Astrocyte of the cerebellum (primary cell): Measurements from ENCODE around the gene CNDP1.

Source experiments
- DNase-seq: peaks from one replicate; pipeline ENCODE4 v3.0.0-alpha.2; 2011; ENCODE audit warnings: low read depth
- H3K4me3 ChIP-seq: 2 replicates; pipeline ENCODE4 v1.5.1; 2011; ENCODE audit warnings: mild to moderate bottlenecking, low read depth, low read length, moderate library complexity
- in situ Hi-C: cut with HindIII; loops from 2 replicates; pipeline ENCODE4 v1.10.0; 2017; ENCODE audit warnings: low sequenced_read_pairs
- TF ChIP-seq, protein P1 (sequence below): IDR thresholded peaks from 2 replicates; pipeline ENCODE4 v1.5.1; 2012; ENCODE audit warnings: low read length, low read depth, moderate library complexity, mild to moderate bottlenecking; ENCODE audit errors: missing control alignments

Gene CNDP1, protein sequence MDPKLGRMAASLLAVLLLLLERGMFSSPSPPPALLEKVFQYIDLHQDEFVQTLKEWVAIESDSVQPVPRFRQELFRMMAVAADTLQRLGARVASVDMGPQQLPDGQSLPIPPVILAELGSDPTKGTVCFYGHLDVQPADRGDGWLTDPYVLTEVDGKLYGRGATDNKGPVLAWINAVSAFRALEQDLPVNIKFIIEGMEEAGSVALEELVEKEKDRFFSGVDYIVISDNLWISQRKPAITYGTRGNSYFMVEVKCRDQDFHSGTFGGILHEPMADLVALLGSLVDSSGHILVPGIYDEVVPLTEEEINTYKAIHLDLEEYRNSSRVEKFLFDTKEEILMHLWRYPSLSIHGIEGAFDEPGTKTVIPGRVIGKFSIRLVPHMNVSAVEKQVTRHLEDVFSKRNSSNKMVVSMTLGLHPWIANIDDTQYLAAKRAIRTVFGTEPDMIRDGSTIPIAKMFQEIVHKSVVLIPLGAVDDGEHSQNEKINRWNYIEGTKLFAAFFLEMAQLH

DNA sequence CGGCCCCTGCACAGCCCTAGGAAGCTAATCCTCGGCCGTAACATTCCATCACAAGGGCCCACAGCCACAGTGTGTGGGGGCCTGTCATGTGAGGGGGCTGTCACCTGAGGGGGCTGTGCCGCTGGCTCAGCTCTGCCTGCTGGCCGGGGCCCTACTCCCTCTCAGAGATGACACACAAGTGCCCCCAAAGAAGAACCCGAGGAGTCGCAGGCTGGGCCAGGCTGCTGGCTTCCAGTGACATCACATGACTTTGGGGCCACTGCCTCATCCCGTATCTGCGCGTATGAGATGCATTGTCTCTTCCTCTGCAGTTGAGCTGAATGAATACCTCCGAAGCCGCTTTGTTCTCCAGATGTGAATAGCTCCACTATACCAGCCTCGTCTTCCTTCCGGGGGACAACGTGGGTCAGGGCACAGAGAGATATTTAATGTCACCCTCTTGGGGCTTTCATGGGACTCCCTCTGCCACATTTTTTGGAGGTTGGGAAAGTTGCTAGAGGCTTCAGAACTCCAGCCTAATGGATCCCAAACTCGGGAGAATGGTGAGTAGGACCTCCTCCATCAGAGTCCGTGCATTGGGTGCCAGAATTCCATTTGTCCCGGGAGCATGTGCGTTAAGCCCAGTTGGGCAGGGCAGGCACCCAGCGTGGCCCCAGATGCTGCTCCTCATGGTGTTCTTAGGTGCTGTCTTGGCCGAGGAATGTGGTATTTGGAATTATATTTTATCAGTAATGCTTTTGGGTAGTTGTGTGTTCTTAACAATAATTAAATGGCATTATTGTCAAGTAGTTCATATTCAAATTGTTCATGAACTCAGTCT, at the start of gene CNDP1:
Gene CNDP1, plus strand, starts transcription at position 351 of the 820 bp plus-strand sequence. Its CDS starts 168 bp downstream, at position 519.
- TF ChIP-seq, protein P1, sequence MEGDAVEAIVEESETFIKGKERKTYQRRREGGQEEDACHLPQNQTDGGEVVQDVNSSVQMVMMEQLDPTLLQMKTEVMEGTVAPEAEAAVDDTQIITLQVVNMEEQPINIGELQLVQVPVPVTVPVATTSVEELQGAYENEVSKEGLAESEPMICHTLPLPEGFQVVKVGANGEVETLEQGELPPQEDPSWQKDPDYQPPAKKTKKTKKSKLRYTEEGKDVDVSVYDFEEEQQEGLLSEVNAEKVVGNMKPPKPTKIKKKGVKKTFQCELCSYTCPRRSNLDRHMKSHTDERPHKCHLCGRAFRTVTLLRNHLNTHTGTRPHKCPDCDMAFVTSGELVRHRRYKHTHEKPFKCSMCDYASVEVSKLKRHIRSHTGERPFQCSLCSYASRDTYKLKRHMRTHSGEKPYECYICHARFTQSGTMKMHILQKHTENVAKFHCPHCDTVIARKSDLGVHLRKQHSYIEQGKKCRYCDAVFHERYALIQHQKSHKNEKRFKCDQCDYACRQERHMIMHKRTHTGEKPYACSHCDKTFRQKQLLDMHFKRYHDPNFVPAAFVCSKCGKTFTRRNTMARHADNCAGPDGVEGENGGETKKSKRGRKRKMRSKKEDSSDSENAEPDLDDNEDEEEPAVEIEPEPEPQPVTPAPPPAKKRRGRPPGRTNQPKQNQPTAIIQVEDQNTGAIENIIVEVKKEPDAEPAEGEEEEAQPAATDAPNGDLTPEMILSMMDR = no peak
- H3K4me3 ChIP-seq = no peak within 1 kb of the TSS
- DNase-seq = no peak
- in situ Hi-C loops = no loop called here

DNA sequence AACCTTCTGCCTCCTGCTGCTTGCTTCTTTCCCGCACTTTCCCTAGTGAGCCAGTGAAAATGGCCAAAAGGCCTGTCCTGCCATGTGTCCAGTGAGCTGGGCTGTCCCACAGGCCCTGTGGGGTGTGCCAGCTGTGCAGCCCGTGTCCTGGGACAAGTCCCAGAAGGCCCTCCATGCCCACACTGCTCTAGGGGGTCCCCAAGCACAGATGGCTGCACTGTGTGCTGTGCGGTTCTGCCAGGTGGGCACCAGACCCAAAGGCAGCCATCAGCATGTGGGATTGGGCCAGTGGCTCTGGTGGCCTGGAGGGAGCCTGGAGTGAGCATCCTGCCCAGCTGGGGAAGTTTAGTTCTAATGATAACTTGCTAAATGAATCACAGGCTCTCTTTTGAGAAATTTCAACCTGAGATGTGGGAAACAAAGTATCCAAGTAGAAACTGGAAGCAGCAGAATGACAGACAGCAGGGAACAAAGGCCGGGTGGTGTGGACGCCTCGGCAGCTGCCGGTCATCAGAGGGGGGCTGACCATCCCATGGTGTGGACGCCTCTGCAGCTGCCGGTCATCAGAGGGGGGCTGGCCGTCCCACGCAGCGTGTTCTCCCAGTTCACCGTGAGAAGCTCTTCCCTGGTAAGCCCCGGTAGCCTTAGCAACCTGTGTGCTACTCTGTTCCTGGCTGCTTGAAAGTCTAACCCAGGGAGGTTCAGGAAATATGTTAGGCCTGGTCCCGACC, 48.0 kb upstream of the CNDP1 start:
- TF ChIP-seq, protein P1 = no peak
- H3K4me3 ChIP-seq = no peak overlapping the region
- in situ Hi-C loops = no loop called here
- DNase-seq = no peak

DNA sequence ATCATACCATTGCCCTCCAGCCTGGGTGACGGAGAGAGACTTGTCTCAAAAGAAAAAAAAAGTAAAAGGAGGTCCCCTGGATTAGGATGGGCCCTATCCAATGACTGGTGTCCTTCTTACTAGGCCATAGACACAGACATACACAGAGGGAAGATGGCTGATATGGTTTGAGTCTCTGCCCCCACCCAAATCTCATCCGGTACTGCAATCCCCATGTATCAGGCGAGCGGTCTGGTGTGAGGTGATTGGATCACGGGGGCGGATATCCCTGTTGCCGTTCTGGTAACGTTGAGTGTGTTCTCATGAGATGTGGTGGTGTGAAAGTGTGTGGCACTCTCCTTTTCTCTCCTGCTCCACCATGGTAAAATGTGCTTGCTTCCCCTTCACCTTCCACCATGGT, 45.9 kb upstream of the CNDP1 start:
- H3K4me3 ChIP-seq = no peak overlapping the region
- no peak for DNase-seq
- in situ Hi-C loops = no loop called here
- TF ChIP-seq, protein P1 = no peak

DNA sequence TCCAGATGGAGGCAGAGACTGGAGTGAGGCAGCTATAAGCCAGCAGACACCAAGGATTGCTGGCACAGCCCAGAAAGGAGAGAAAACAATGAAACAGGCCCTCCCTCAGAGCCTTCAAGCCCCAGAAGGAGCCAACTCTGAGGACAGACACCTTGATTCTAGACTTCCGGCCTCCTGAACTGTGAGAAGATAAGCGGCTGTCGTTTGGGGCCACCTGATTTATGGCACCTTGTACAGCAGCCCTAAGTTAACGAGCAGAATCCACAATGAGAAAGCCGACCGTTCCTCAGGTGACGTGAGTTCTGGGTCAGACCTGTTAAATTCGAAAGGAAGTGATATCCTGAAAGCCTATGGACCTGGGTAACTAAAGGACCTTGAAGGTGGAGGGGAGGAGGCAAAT, 45.4 kb upstream of the CNDP1 start:
- TF ChIP-seq, protein P1 = no peak
- in situ Hi-C loops = no loop called here
- no peak overlapping the region for H3K4me3 ChIP-seq
- DNase-seq = no peak

DNA sequence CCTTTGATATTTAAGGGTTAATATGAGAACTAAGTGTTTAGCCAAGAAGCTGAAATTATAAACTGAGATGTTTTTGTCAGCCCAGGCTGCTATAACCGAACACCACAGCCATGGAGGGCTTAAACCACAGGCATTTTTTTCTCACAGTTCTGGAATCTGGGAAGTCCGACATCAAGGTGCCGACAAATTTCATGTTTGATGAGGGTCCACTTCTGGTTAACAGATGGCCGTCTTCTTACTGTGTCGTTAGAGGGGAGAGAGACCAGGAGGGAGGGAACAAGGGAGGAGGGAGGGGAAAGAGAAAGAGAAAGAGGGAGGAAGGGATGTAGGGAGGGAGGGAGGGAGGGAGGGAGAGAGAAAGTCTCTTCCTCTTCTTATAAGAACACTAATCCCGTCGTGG, 44.6 kb upstream of the CNDP1 start:
- H3K4me3 ChIP-seq = no peak overlapping the region
- TF ChIP-seq, protein P1 = no peak
- DNase-seq = peak; percentile 77
- in situ Hi-C loops = no loop called here

DNA sequence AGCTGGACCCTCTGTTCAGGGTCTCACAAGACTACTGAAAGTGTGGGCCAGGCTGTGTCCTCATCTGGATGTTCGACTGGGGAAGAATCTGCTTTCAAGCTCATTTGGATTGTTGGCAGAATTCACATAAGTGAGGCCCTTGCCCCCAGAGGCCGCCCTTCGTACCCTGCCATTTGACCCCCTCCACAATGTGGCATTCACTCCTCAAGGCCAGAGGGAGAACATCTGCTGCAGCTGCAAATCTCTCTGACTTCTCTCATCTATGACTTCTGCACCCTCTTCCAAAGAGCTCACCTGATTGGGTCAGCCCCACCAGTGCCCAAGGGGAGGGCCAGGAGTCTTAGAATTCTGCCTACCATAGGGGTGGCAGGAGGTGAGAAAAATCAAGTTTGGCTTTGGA, 42.0 kb upstream of the CNDP1 start:
- in situ Hi-C loops = no loop called here
- TF ChIP-seq, protein P1 = no peak
- DNase-seq = no peak
- H3K4me3 ChIP-seq = no peak overlapping the region
